NB4 (cell line): ENCODE measurements around the gene LIPE.

Experiments used
- DNase-seq: peaks from one replicate; pipeline ENCODE4 v3.0.0; 2010; ENCODE audit warnings: low read depth
- H3K4me3 ChIP-seq: one replicate; pipeline ENCODE4 v1.5.1; 2011; ENCODE audit warnings: mild to moderate bottlenecking, low read depth, low read length, moderate library complexity
- CTCF ChIP-seq: IDR thresholded peaks from one replicate; pipeline ENCODE4 v1.5.1; 2012; ENCODE audit warnings: low read depth, low read length
- MAX ChIP-seq: IDR thresholded peaks from 2 replicates; pipeline ENCODE4 v1.6.1; 2011; ENCODE audit warnings: low read depth, low read length
- MYC ChIP-seq: IDR thresholded peaks from 2 replicates; pipeline ENCODE4 v1.6.1; 2011; ENCODE audit warnings: low read depth, low read length
- POLR2A ChIP-seq: IDR thresholded peaks from 2 replicates; pipeline ENCODE4 v1.6.1; 2011; ENCODE audit warnings: mild to moderate bottlenecking; ENCODE audit not compliant: insufficient read length; ENCODE audit errors: extremely low read depth

The LIPE gene

GRCh38 chr19:42424345-42424707 lies 2.9 kb downstream of the LIPE start:
- no peak for DNase-seq
- TF ChIP-seq MYC = no peak
- TF ChIP-seq MAX = no peak
- TF ChIP-seq POLR2A = no peak
- no peak for TF ChIP-seq CTCF
- no peak overlapping the region for H3K4me3 ChIP-seq

- TF ChIP-seq CTCF (no peak), POLR2A (no peak), MYC (no peak), MAX (no peak)
- no peak for DNase-seq
- H3K4me3 ChIP-seq = no peak overlapping the region
These were observed 3.5 kb downstream of the LIPE start for GRCh38 chr19:42423462-42424344.

GRCh38 chr19:42422901-42423461 lies 4.2 kb downstream of the LIPE start:
- no peak for TF ChIP-seq MYC
- TF ChIP-seq CTCF = no peak
- TF ChIP-seq MAX = no peak
- TF ChIP-seq POLR2A = no peak
- H3K4me3 ChIP-seq = no peak overlapping the region
- peak; percentile 7 for DNase-seq

GRCh38 chr19:42422092-42422900 lies 4.9 kb downstream of the LIPE start:
- DNase-seq = peak; percentile 52
- no peak overlapping the region for H3K4me3 ChIP-seq

More at GRCh38 chr19:42422092-42422900, 4.9 kb downstream of the LIPE start:
- TF ChIP-seq MYC (no peak), POLR2A (no peak), MAX (no peak), CTCF (no peak)
